Naive thymus-derived CD4-positive, alpha-beta T cell (primary cell): ENCODE results near the gene DYSF. TPM values are rescaled to one million over a fixed set of nuclear protein-coding genes. Genes with fewer than 3 reads are reported as not detected.

Experiments
- ATAC-seq: fragments of 150-1000 bp; cut with Tn5 transposase; 2 replicates; pipeline ENCODE4 v1.10.0; 2021; ENCODE audit warnings: mild to moderate bottlenecking, moderate library complexity
- CTCF ChIA-PET: fragments of 350-600 bp; sonication (Branson Sonifier 250); formaldehyde crosslinking; loops from one replicate; lab custom pipeline; 2021; ENCODE audit warnings: antibody characterized with exemption; lab: Charles Lee
- POLR2A ChIA-PET: fragments of 350-600 bp; sonication (Branson Sonifier 250); formaldehyde crosslinking; loops from one replicate; lab custom pipeline; 2021; ENCODE audit warnings: antibody characterized with exemption, inconsistent platforms; lab: Charles Lee
- DNase-seq, 9 donors: peaks; one replicate each; pipeline versions ENCODE4 v3.0.0 to v3.0.0-alpha.2; 2020 to 2022; ENCODE audit warnings: mixed read lengths in 1 of 9
- H3K27ac ChIP-seq: one replicate; pipeline ENCODE4 v1.7.0; 2013; ENCODE audit warnings: mild to moderate bottlenecking, low read depth, low read length, moderate library complexity
- H3K27me3 ChIP-seq, 2 donors: one replicate each; pipeline ENCODE4 v1.7.0; 2013; ENCODE audit warnings: low read length in 2 of 2, mild to moderate bottlenecking in 2 of 2, moderate library complexity in 2 of 2; ENCODE audit not compliant: control insufficient read depth in 2 of 2, insufficient read depth in 2 of 2
- H3K36me3 ChIP-seq, 3 experiments: 1 replicate in 2 of 3; 2 replicates in 1 of 3; pipeline ENCODE4 v1.7.0; 2013; ENCODE audit warnings: low read length in 3 of 3, mild to moderate bottlenecking in 3 of 3, moderate library complexity in 1 of 3; ENCODE audit not compliant: insufficient read depth in 3 of 3, control insufficient read depth in 2 of 3
- H3K4me1 ChIP-seq, 2 donors: one replicate each; pipeline ENCODE4 v1.7.0; 2013; ENCODE audit warnings: low read length in 2 of 2, mild to moderate bottlenecking in 2 of 2, moderate library complexity in 1 of 2; ENCODE audit not compliant: control insufficient read depth in 2 of 2, insufficient read depth in 2 of 2
- H3K4me3 ChIP-seq: 2 replicates; pipeline ENCODE4 v1.7.0; 2013; ENCODE audit warnings: mild to moderate bottlenecking, low read length
- H3K9me3 ChIP-seq, 3 experiments: 1 replicate in 2 of 3; 2 replicates in 1 of 3; pipeline ENCODE4 v1.7.0; 2013; ENCODE audit warnings: low read length in 3 of 3; ENCODE audit not compliant: control insufficient read depth in 2 of 3
- H3K27ac Mint-ChIP-seq, 9 donors: one replicate each; pipeline ENCODE4 v1.8.0; 2020 to 2022; ENCODE audit warnings: mixed read lengths in 9 of 9, mild to moderate bottlenecking in 8 of 9, moderate library complexity in 5 of 9, inconsistent platforms in 2 of 9
- H3K27me3 Mint-ChIP-seq, 5 donors: one replicate each; pipeline ENCODE4 v1.8.0; 2021 to 2022; ENCODE audit warnings: mixed read lengths in 5 of 5, mild to moderate bottlenecking in 1 of 5
- H3K36me3 Mint-ChIP-seq, 5 donors: one replicate each; pipeline ENCODE4 v1.8.0; 2020 to 2022; ENCODE audit warnings: mixed read lengths in 5 of 5, mild to moderate bottlenecking in 3 of 5, inconsistent platforms in 1 of 5
- H3K4me1 Mint-ChIP-seq, 7 donors: one replicate each; pipeline ENCODE4 v1.8.0; 2020 to 2022; ENCODE audit warnings: mixed read lengths in 7 of 7, mild to moderate bottlenecking in 3 of 7, inconsistent platforms in 1 of 7
- H3K4me3 Mint-ChIP-seq, 10 donors: one replicate each; pipeline ENCODE4 v1.8.0; 2020 to 2022; ENCODE audit warnings: mild to moderate bottlenecking in 10 of 10, mixed read lengths in 10 of 10, moderate library complexity in 6 of 10, inconsistent platforms in 2 of 10
- H3K9me3 Mint-ChIP-seq, 11 donors: one replicate each; pipeline ENCODE4 v1.8.0; 2020 to 2022; ENCODE audit warnings: mixed read lengths in 11 of 11, mild to moderate bottlenecking in 4 of 11, inconsistent platforms in 1 of 11, moderate library complexity in 1 of 11
- intact Hi-C, 2 donors: fragments of 100-400 bp; cut with micrococcal nuclease; formaldehyde crosslinking; loops; one replicate each; pipeline ENCODE4 v1.15.1; 2023
- polyA plus RNA-seq, 2 donors: library from polyadenylated mRNA; unstranded; fragments of 300-500 nt; fragmentation: Illumina TruSeq; gene quantifications; one replicate each; pipeline ENCODE4 v1.2.3, GENCODE V29; 2021
- total RNA-seq, 6 experiments: library from RNA in 5 of 6; stranded (reverse) in 5 of 6; gene quantifications; 1 replicate in 5 of 6; 2 replicates in 1 of 6; pipeline ENCODE4 v1.2.3 and lab custom pipeline; 2021 to 2026

DYSF gene
- total and polyA plus RNA-seq, 7 experiments from 2014 or later: 0.14 to 28.2 (median 0.32) TPM; not detected in 2

GRCh38 chr2:71715951-71716696, 262.8 kb downstream of the DYSF start:
- ATAC-seq (no peak), DNase-seq (no peak)
- Histone ChIP-seq H3K4me3 (no peak overlapping the region), H3K4me1 (no peaks in the 10 kb centered on the region), H3K27ac (no peak overlapping the region), H3K27me3 (no peaks in the 10 kb centered on the region), H3K36me3 (no peaks in the 10 kb centered on the region), H3K9me3 (no peaks in the 10 kb centered on the region)
- H3K36me3 Mint-ChIP-seq: no peaks in the 10 kb centered on the region
- H3K27ac Mint-ChIP-seq: no peak overlapping the region
- POLR2A ChIA-PET: no interaction called here
- H3K27me3 Mint-ChIP-seq: peaks cover 0 to 32% (median 13%) of the 10 kb centered on the region in 5 donors
- peaks cover 0 to 3% (median 0%) of the 10 kb centered on the region in 11 donors for H3K9me3 Mint-ChIP-seq
- intact Hi-C loops: no loop called here
- no peak overlapping the region for H3K4me3 Mint-ChIP-seq
- CTCF ChIA-PET: no interaction called here
- H3K4me1 Mint-ChIP-seq: no peaks in the 10 kb centered on the region

- Mint-ChIP-seq H3K4me1 (no peaks in the 10 kb centered on the region), H3K27ac (no peak overlapping the region), H3K9me3 (peaks cover 0 to 3% (median 0%) of the 10 kb centered on the region in 11 donors), H3K4me3 (no peak overlapping the region), H3K27me3 (peaks cover 0 to 29% (median 5%) of the 10 kb centered on the region in 5 donors), H3K36me3 (no peaks in the 10 kb centered on the region)
- DNase-seq: no peak
- no peak overlapping the region for H3K27ac ChIP-seq
- intact Hi-C loops: no loop called here
- no peaks in the 10 kb centered on the region for H3K27me3 ChIP-seq
- ChIA-PET POLR2A (no interaction called here), CTCF (no interaction called here)
- H3K9me3 ChIP-seq: no peaks in the 10 kb centered on the region
- no peaks in the 10 kb centered on the region for H3K36me3 ChIP-seq
- ATAC-seq: no peak
- no peaks in the 10 kb centered on the region for H3K4me1 ChIP-seq
- no peak overlapping the region for H3K4me3 ChIP-seq
Measured at GRCh38 chr2:71716697-71717624, 263.6 kb downstream of the DYSF start.

- CTCF ChIA-PET: no interaction called here
- H3K4me3 ChIP-seq: no peak overlapping the region
- H3K9me3 ChIP-seq: no peaks in the 10 kb centered on the region
- no peak overlapping the region for H3K27ac Mint-ChIP-seq
- H3K27ac ChIP-seq: no peak overlapping the region
- intact Hi-C loops: no loop called here
- no peaks in the 10 kb centered on the region for H3K27me3 ChIP-seq
- H3K4me3 Mint-ChIP-seq: no peak overlapping the region
- peaks cover 0 to 21% (median 0%) of the 10 kb centered on the region in 5 donors for H3K27me3 Mint-ChIP-seq
- POLR2A ChIA-PET: no interaction called here
- no peaks in the 10 kb centered on the region for H3K36me3 ChIP-seq
- no peaks in the 10 kb centered on the region for H3K36me3 Mint-ChIP-seq
- no peaks in the 10 kb centered on the region for H3K4me1 ChIP-seq
- DNase-seq: no peak
- peaks cover 0 to 19% (median 4%) of the 10 kb centered on the region in 11 donors for H3K9me3 Mint-ChIP-seq
- no peaks in the 10 kb centered on the region for H3K4me1 Mint-ChIP-seq
- no peak for ATAC-seq
Measured at GRCh38 chr2:71718686-71719085, 265.3 kb downstream of the DYSF start.

DNA sequence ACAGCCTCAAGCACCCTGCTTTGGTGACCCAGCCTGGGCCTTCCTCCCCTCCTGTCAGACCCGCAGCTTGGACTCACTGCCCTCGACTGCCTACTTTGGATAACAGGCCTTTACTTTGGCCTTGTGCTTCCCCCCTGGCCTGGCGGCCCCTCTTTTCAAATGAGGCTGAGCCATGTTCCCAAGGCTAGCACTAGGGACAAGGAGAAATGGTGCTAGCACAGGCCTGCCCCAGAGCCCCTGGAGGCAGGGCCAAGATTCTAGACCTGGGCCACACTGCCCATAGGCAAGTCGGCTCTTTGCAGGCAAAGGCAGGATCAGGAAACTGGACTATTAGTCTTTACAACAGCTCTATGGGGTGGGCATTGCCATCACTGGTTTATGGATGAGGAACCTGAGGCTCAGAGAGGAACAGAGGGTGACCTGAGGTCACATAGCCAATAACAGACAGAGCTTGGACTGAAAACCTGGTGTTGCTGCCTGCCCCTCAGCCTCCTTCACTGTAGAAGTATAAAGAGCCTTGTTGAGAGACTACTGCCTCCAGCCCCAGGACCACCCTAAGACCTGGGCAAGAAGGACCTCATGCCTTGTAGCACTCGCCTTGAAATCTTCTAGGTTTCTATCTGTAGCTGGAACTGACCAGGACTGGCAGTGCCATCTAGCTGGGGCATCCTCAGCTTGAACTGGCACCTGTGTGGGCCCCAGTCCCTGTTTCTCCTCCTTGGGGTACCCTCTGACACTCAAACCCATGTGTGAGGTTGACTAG, 266.3 kb downstream of the DYSF start:
- H3K4me3 ChIP-seq: no peak overlapping the region

DNA sequence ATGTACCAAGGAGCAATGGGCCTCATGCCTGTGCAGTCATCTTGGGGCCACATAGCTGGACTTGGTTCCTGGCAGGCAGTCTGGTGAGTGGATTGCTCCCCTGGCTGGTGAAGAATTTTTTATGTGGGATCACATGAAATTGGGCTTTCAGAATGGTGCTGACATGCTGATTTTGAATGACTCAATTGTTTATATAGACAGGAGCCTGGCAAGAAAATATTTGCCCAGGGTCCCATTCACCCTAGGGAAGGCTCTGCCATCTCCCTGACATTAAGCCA, 266.9 kb downstream of the DYSF start:
- H3K4me3 Mint-ChIP-seq: no peak overlapping the region
- ChIA-PET CTCF (no interaction called here), POLR2A (no interaction called here)
- peaks cover 0 to 21% (median 0%) of the 10 kb centered on the region in 5 donors for H3K27me3 Mint-ChIP-seq
- H3K4me1 Mint-ChIP-seq: no peaks in the 10 kb centered on the region
- H3K36me3 Mint-ChIP-seq: no peaks in the 10 kb centered on the region
- no peak overlapping the region for H3K27ac Mint-ChIP-seq
- intact Hi-C loops: no loop called here
- H3K9me3 Mint-ChIP-seq: peaks cover 0 to 20% (median 4%) of the 10 kb centered on the region in 11 donors
- Histone ChIP-seq H3K4me1 (no peaks in the 10 kb centered on the region), H3K27ac (no peak overlapping the region), H3K9me3 (no peaks in the 10 kb centered on the region), H3K27me3 (no peaks in the 10 kb centered on the region), H3K4me3 (no peak overlapping the region), H3K36me3 (no peaks in the 10 kb centered on the region)
- no peak for DNase-seq
- no peak for ATAC-seq

More for the DNA sequence above, 266.3 kb downstream of the DYSF start:
- peaks cover 0 to 21% (median 0%) of the 10 kb centered on the region in 5 donors for H3K27me3 Mint-ChIP-seq
- DNase-seq (no peak), ATAC-seq (no peak)
- CTCF ChIA-PET: no interaction called here
- intact Hi-C loops: no loop called here
- no peak overlapping the region for H3K4me3 Mint-ChIP-seq
- Histone ChIP-seq H3K27me3 (no peaks in the 10 kb centered on the region), H3K4me1 (no peaks in the 10 kb centered on the region), H3K27ac (no peak overlapping the region), H3K36me3 (no peaks in the 10 kb centered on the region), H3K9me3 (no peaks in the 10 kb centered on the region)
- H3K4me1 Mint-ChIP-seq: no peaks in the 10 kb centered on the region
- no peak overlapping the region for H3K27ac Mint-ChIP-seq
- H3K9me3 Mint-ChIP-seq: peaks cover 0 to 20% (median 4%) of the 10 kb centered on the region in 11 donors
- POLR2A ChIA-PET: no interaction called here
- H3K36me3 Mint-ChIP-seq: no peaks in the 10 kb centered on the region

- H3K4me3 ChIP-seq: no peak overlapping the region
- H3K27ac Mint-ChIP-seq: no peak overlapping the region
- ATAC-seq: no peak
- no peaks in the 10 kb centered on the region for H3K9me3 ChIP-seq
- H3K9me3 Mint-ChIP-seq: peaks cover 0 to 20% (median 4%) of the 10 kb centered on the region in 11 donors
- no peaks in the 10 kb centered on the region for H3K4me1 ChIP-seq
- no peaks in the 10 kb centered on the region for H3K4me1 Mint-ChIP-seq
- no peaks in the 10 kb centered on the region for H3K27me3 ChIP-seq
- peaks cover 0 to 21% (median 0%) of the 10 kb centered on the region in 5 donors for H3K27me3 Mint-ChIP-seq
- intact Hi-C loops: no loop called here
- CTCF ChIA-PET: no interaction called here
- no peak overlapping the region for H3K4me3 Mint-ChIP-seq
- no peaks in the 10 kb centered on the region for H3K36me3 Mint-ChIP-seq
- H3K36me3 ChIP-seq: no peaks in the 10 kb centered on the region
- no peak overlapping the region for H3K27ac ChIP-seq
- no peak for DNase-seq
- POLR2A ChIA-PET: no interaction called here
Measured at GRCh38 chr2:71720596-71721361, 267.4 kb downstream of the DYSF start.
